G401 (cell line): ENCODE results near the gene BDNF. TPM values are rescaled to one million over a fixed set of nuclear protein-coding genes. Genes with fewer than 3 reads are reported as not detected.
"Not testable (repeated sequence)": the region's sequence is repeated elsewhere in the genome, so short reads cannot be mapped to it uniquely, and the experiment has no call there.

ENCODE experiments used
- DNase-seq: peaks from one replicate; pipeline ENCODE4 v3.0.0-alpha.2; 2015; ENCODE audit warnings: low spot score
- in situ Hi-C: cut with HindIII; loops from 2 replicates; pipeline ENCODE4 v1.10.0; 2016; ENCODE audit warnings: low sequenced_read_pairs, mixed read lengths
- total RNA-seq: library from RNA; depleted of rRNA; stranded (reverse); fragments of >200 nt; shearing (Covaris generic); gene quantifications from 2 replicates; pipeline ENCODE4 v1.2.3, GENCODE V29; 2014

Gene BDNF
- total RNA-seq, 1 experiment from 2014 or later: 29.8 TPM

DNA sequence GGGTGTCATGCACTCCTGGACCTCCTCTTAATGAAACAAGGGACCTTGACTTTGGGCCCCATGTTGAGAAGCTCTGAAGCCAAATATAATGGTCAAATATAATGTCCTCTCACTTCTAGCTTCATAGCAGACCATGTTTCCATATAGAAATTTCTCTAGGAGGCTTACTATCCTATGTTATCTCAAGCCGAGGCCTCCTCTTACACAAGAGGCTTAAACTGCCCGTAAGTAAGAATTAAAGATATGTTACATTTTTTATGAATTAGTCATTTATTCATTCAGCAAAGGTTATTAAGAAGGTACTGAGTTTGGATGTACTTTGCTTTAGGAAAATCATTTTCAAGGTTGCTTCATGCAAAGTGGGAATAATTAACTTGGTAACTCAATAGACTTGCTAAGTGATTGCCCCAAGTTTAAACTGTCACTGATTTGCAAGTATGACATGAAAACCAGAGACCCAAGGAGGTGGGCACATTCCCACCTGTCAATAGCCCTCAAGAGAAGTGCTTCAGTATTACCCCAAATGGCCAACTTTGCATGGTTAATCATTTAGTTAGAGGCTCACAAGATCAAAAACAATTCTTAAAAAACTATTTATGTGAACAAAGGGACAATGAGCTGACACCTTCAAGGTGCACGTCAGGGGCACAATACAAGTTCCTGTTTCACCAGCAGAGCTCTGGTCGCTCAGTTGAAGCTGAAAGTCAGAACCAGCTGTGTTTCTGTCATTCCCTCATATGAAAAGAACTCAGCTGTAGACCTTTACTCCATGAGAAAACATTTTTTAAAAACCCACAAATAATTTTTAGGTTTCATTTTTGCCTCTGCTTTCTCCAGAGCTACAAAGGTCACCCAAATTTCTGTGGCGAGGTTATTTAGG is 20.9 kb downstream of the BDNF start:
- in situ Hi-C loops: no loop called here
- no peak for DNase-seq

DNA sequence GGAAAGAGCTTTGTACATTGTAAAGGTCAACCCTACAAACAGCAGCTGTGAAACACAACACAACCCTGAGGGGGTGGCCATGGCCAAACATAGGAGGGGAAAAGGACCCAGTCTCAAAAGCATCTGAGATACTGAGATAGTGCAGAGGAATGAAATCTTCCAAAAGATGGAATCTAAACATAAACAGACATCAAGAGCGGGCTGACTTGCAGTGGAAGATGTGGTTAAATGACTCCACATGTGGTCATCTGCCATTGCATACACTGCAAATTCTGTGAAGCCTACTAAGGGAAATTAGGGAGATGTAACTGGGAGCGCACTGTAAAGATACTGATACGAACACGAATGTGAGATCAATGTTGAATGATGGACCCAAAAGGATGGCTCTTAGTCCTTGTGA is 22.0 kb downstream of the BDNF start:
- in situ Hi-C loops: no loop called here
- DNase-seq: no peak

DNA sequence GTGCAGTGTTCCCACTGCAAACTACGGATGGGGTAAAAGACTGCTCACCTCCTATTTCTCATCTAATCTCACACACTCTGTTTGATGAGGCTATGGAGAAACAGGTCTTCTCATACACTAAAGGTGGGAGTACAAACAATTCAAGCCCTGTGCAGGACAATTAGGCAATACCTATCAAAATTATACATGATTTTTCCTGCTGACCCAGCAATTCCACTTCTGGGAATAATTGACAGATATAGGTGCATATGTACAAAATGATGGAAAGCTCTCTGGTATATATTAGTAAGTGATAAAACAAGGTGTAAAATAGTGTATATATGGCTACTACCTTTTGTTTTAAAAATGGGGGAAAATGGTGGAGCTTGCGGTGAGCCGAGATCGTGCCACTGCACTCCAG is 23.1 kb downstream of the BDNF start:
- in situ Hi-C loops: no loop called here
- DNase-seq: no peak

GRCh38 chr11:27673979-27674663 is 26.1 kb downstream of the BDNF start:
- no peak for DNase-seq
- in situ Hi-C loops: no loop called here

GRCh38 chr11:27672836-27673464 is 27.3 kb downstream of the BDNF start:
- DNase-seq: no peak
- in situ Hi-C loops: no loop called here

- DNase-seq, in situ Hi-C loops: not testable (repeated sequence)
Measured at GRCh38 chr11:27665508-27666101, 34.6 kb downstream of the BDNF start.

GRCh38 chr11:27663326-27663725 is 36.9 kb downstream of the BDNF start:
- in situ Hi-C loops: no loop called here
- no peak for DNase-seq

DNA sequence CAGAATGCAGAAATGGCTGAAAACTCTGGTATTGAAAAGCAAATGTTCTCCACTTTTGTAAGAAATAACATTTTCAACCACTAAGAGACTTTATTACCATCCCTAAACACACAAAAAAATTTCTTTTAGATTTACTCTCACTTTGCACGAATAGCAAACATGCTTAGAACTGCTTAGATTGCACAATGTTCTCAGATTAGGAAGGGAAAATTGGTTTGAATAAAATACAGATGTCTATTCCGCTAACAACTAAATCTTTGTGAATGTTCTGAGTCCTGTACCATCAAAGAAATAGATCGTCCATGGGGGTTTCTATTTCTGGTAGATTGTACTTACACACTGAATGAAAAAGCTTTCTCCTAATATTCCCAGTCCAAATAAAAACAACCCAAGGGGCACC is 40.1 kb downstream of the BDNF start:
- no peak for DNase-seq
- in situ Hi-C loops: no loop called here

DNA sequence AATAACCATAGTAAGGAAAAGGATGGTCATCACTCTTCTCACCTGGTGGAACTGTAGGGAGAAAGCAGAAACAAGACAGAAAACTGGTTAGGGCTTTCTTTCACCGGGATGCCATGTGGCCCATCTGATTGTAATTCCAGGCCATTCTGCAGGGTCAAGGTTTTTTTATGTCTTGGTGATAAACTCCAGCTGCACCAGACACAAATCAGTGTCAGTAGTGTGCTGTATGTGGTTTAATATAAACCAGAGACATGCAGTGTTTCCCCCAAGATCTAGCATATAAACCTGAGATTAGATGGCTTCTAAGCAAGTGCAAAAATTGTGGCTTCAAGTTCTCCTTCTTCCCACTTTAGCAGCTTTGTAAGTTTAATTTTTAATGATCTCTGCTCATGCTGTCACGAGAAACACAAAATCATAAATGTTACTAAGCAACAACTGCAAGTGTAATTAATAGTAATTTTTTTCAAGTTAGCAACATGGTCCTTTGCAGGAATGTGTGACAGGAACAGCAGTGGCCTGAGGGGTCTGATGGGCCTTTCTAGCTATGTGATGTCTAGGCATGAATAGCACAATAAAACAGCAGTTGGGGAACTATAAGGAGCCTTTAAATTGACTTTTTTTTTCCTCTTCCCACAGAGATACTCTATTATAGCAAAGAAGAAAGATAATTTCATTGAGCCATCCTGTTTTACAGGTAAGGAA is 41.6 kb downstream of the BDNF start:
- DNase-seq: no peak
- in situ Hi-C loops: no loop called here

DNA sequence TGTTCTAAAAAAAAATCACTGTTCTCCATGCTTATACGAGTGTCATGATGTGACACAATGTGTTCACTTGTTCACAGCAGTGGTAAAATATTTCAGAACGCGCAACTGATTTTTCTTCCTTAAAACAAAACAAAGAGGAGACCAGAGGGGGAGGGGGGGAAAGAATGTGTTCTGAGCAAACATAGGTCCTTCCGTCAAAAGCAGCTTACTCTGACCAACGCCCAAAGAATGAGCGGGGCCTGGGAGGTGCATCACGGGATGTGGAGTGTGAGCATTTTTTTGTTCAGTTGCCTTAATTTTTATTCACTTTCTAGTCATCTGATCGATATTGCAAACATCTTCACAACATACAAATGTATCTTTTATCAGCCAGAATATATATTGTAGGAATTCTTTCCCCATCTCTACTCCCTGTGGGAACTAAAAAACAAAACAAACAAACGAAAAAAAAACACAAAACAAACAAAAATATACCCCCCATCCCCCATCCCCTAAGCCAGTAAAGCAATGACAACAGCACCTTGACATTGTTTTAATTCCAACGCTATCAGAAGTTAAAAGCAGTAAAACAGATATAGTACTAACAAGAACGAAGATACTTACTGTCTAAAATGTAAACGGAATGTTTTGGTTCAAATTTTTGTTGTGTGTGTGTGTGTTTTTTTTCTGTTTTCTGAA is 43.3 kb downstream of the BDNF start:
- no peak for DNase-seq
- in situ Hi-C loops: no loop called here

- DNase-seq: no peak
- in situ Hi-C loops: no loop called here
Measured at GRCh38 chr11:27656320-27656719, 43.9 kb downstream of the BDNF start.

DNA sequence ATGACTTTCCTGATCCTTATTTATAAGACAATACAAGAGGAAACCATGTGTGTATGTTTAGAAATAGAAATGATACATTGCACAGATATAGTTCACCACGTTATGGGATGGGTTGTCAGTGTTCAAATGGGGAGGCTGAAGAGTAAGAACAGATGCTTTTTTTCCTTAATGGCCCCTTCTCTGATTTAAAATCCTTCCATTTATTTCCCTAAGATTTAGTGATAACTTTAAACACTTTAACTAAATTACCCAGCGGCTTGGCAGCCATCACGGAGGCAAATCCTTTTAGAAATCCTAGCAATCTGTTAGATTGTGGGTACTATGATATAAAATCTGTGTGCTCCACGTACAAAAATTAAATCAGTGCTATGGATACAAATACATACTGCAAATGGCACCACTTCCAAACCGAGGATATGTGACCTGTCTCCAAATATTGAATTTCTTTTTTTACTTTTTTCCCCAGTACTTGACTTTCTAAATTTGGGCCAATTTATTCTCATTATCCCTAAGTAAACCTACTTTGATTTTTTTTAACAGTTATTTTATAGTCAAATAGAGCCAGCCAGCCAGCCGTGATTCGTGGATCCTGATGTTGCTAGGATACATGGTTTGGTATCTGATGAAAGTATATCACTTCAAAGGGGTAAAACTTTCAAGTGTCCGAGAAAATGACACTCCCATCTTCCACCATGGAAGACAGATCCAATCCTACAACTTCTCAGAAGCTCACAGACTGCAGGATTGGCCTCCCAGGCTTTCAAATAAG is 46.1 kb downstream of the BDNF start:
- no peak for DNase-seq
- in situ Hi-C loops: no loop called here

DNA sequence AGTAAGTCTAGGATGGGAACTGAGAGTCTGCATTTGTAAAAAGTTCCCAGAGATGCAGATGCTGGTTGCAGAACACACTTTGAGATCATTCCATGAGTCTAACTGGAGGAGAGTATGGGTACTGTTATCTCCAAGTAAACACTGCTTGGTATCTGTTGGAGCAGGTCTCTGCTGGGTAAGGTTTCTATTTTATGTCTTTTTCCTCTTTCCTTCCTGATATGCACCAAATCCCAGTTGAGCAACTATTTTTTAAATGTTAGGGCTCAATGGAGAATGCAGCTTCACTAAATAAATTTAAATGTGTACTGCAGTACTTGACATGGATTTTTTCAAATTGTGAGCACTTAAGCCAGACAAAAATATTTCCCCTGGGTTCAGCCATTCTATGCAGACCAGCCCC is 48.5 kb downstream of the BDNF start:
- no peak for DNase-seq
- in situ Hi-C loops: no loop called here

GRCh38 chr11:27650988-27651387 is 49.3 kb downstream of the BDNF start:
- in situ Hi-C loops: no loop called here
- DNase-seq: no peak

DNA sequence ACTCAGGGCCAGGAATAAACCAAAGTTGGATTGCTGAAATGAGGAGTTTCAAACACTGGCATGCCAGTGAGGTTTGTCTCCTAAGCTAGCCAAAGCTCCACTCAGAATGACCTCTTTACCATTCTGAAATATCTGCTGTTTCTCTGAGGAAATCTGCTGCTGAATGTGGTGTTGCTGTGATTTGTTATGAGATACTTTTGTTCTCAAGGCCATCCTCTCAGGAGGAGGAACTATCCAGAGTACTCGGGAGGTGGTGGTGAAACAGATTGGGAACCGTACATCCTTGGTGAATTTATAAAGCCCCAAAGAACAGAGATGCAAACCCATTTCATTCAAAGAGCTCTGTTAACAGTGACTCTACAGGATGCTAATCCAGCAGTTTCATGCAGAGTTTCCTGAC is 50.5 kb downstream of the BDNF start:
- DNase-seq: no peak
- in situ Hi-C loops: no loop called here

DNA sequence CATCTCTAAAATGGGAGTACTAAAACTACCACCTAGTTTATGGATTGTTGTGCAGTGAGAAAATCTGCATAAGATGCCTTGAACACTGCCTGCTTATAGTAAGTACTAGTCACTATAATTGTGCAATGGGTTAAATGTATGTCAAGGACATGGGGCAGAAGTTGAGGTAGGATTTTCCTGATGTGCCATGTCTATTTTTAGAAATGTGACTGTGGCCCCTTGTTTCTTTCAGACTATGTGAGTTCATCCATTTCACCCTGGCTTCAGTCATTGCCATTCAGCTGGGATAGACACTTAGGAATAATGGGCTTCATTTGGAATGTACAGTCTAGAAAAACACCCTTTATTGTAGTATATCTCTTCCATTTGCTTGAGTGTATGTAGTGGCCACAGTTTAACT is 51.4 kb downstream of the BDNF start:
- in situ Hi-C loops: no loop called here
- no peak for DNase-seq

DNA sequence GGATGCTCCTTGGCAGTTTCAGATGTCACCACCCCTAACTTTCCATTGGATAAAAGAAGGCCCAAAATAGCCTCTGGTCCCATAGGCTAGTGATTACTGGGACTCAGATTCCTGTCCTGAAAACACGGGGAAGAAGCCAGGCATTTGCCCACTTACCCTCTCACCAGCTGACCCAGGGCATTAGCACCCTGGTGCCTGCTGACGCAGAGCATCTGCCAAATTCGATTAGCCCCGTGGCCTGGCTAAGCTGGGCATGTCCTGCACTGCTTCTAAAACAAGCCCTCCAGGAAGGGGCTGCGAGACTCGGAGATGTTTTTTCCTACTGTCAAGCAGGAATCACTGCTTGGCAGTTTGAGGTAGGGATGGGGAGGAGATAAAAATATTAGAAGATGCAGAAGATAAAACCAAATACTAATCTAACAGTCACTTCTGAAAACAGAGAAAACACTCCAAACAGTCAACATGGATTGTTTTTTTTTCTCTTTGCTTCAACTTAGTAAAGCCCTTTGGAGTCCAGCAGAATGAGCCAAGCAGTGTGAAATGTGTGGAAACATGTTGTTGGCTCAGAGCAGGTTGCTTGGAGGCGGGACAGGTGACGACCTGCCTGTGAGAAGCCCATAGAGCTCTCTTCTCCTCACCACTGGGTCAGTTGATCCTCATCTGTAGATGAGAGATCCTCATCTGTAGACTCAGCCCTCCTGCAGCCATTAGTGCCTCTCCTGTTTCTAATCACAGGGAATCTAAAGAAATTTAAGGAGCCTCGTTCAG is 54.0 kb downstream of the BDNF start:
- in situ Hi-C loops: no loop called here
- no peak for DNase-seq
